ENCODE data around the gene SLC25A18.

DNA sequence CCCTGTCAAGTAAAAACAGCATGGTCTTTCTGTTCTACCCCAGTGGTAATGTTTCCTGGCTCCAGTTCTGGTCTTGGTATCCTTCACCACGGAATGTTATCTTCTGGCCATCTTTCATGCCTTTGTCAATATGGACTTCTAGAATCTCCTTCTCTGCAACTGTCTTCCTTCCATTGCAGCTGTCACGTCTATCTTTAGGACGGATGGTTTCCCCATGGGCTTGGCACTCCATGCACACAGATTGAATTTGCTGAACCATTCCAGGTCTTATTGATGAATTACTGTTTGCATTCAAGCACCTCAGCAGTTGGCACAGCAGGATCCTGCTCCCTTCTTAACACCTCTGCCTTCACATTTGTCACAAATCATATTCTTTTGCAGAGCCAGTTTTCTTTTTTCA lies 44.9 kb upstream of the SLC25A18 start:
- TF ChIP-seq CTCF (IDR thresholded peaks at IDR 0.05), result no peak
- TF ChIP-seq POLR2AphosphoS5 (IDR thresholded peaks at IDR 0.05), result no peak
- no peak for TF ChIP-seq EP300 (IDR thresholded peaks at IDR 0.05)
- no peak for TF ChIP-seq POLR2A (IDR thresholded peaks at IDR 0.05)
